OCI-LY1 (cell line): ENCODE data around the gene MLLT3.

ENCODE experiments used
- H2AFZ ChIP-seq: fragments of 200-600 bp; sonication (generic), shearing (Covaris generic); 2 replicates; pipeline ENCODE4 v1.6.0; 2014; ENCODE audit warnings: antibody characterized with exemption, mild to moderate bottlenecking, low read length
- H3F3A ChIP-seq: fragments of 200-600 bp; sonication (generic), shearing (Covaris generic); 2 replicates; pipeline ENCODE4 v1.6.0; 2014; ENCODE audit warnings: mild to moderate bottlenecking, antibody characterized with exemption, low read length, moderate library complexity; ENCODE audit not compliant: insufficient read depth
- H3K27ac ChIP-seq: fragments of 200-600 bp; sonication (generic); 2 replicates; pipeline ENCODE4 v1.5.1; 2014; ENCODE audit warnings: low read length, mixed run types, mild to moderate bottlenecking, low read depth; ENCODE audit not compliant: poor library complexity, severe bottlenecking
- H3K27me3 ChIP-seq: fragments of 200-600 bp; sonication (generic); 2 replicates; pipeline ENCODE4 v1.6.0; 2014; ENCODE audit warnings: antibody characterized with exemption, mild to moderate bottlenecking, low read length, moderate library complexity; ENCODE audit not compliant: insufficient read depth
- H3K36me3 ChIP-seq: fragments of 200-600 bp; sonication (generic); 2 replicates; pipeline ENCODE4 v1.6.1; 2014; ENCODE audit warnings: mild to moderate bottlenecking, antibody characterized with exemption, low read length, moderate library complexity, mixed read lengths; ENCODE audit not compliant: insufficient read depth
- H3K4me1 ChIP-seq: fragments of 200-600 bp; sonication (generic); 2 replicates; pipeline ENCODE4 v1.5.1; 2014; ENCODE audit warnings: mild to moderate bottlenecking, low read length, moderate library complexity; ENCODE audit not compliant: insufficient read depth, severe bottlenecking
- H3K4me2 ChIP-seq: fragments of 200-600 bp; sonication (generic), shearing (Covaris generic); 2 replicates; pipeline ENCODE4 v1.6.1; 2014; ENCODE audit warnings: low read length
- H3K4me3 ChIP-seq: fragments of 200-600 bp; sonication (generic); 2 replicates; pipeline ENCODE4 v1.5.1; 2014; ENCODE audit warnings: low read length, low read depth, mild to moderate bottlenecking, mixed read lengths; ENCODE audit not compliant: poor library complexity, severe bottlenecking
- H3K79me2 ChIP-seq: fragments of 200-600 bp; shearing (Covaris generic); 2 replicates; pipeline ENCODE4 v1.6.1; 2016; ENCODE audit warnings: mixed run types, low read length, mixed read lengths; ENCODE audit not compliant: insufficient read depth
- H3K9ac ChIP-seq: fragments of 200-600 bp; sonication (generic), shearing (Covaris generic); 2 replicates; pipeline ENCODE4 v1.6.1; 2014; ENCODE audit warnings: mild to moderate bottlenecking, low read length, mixed read lengths
- H3K9me2 ChIP-seq: fragments of 200-600 bp; sonication (generic), shearing (Covaris generic); 2 replicates; pipeline ENCODE4 v1.6.1; 2014; ENCODE audit warnings: low read depth, mild to moderate bottlenecking, low read length, mixed read lengths
- H3K9me3 ChIP-seq: fragments of 200-600 bp; shearing (Covaris generic); 2 replicates; pipeline ENCODE4 v1.6.1; 2014; ENCODE audit warnings: low read length, mixed read lengths
- H4K20me1 ChIP-seq: fragments of 200-600 bp; sonication (generic), shearing (Covaris generic); 2 replicates; pipeline ENCODE4 v1.6.0; 2016; ENCODE audit warnings: mild to moderate bottlenecking, low read length; ENCODE audit not compliant: insufficient read depth
- CTCF ChIP-seq: fragments of 200-600 bp; sonication (generic), shearing (Covaris generic); IDR thresholded peaks from 2 replicates; pipeline ENCODE4 v1.5.1; 2017; ENCODE audit warnings: mild to moderate bottlenecking, antibody characterized with exemption, low read length, moderate library complexity, mixed read lengths
- EZH2 ChIP-seq: fragments of 200-600 bp; sonication (generic), shearing (Covaris generic); IDR thresholded peaks from 2 replicates; pipeline ENCODE4 v1.8.0; 2017; ENCODE audit warnings: borderline replicate concordance, mixed run types, mild to moderate bottlenecking, antibody characterized with exemption, low read length, moderate library complexity, mixed read lengths

The MLLT3 gene

GRCh38 chr9:20353524-20353923, 268.8 kb downstream of the MLLT3 start:
- Histone ChIP-seq H4K20me1 (no peaks in the 10 kb centered on the region), H3K9me2 (no peaks in the 10 kb centered on the region), H3K4me3 (no peak overlapping the region), H3K79me2 (no peaks in the 10 kb centered on the region), H3F3A (no peaks in the 10 kb centered on the region), H3K4me2 (no peak overlapping the region), H2AFZ (no peak overlapping the region), H3K4me1 (peaks cover 21% of the 10 kb centered on the region), H3K27ac (no peak overlapping the region), H3K9me3 (no peaks in the 10 kb centered on the region), H3K9ac (no peak overlapping the region), H3K27me3 (no peaks in the 10 kb centered on the region), H3K36me3 (peaks cover 98% of the 10 kb centered on the region)
- TF ChIP-seq EZH2 (no peak), CTCF (no peak)

- no peak overlapping the region for H3K27ac ChIP-seq
- H3K9me2 ChIP-seq: no peaks in the 10 kb centered on the region
- no peaks in the 10 kb centered on the region for H3K79me2 ChIP-seq
- no peaks in the 10 kb centered on the region for H4K20me1 ChIP-seq
- H3K9ac ChIP-seq: no peak overlapping the region
- peaks cover 12% of the 10 kb centered on the region for H3K4me1 ChIP-seq
- no peak overlapping the region for H3K4me3 ChIP-seq
- peaks cover 98% of the 10 kb centered on the region for H3K36me3 ChIP-seq
- no peak overlapping the region for H3K4me2 ChIP-seq
- no peak overlapping the region for H2AFZ ChIP-seq
- no peaks in the 10 kb centered on the region for H3K9me3 ChIP-seq
- no peaks in the 10 kb centered on the region for H3F3A ChIP-seq
- TF ChIP-seq CTCF: no peak
- TF ChIP-seq EZH2: no peak
- H3K27me3 ChIP-seq: no peaks in the 10 kb centered on the region
Observed at GRCh38 chr9:20352591-20352990, 269.7 kb downstream of the MLLT3 start.

GRCh38 chr9:20351715-20352114, 270.6 kb downstream of the MLLT3 start:
- H3K9ac ChIP-seq: no peak overlapping the region
- no peak for TF ChIP-seq CTCF
- TF ChIP-seq EZH2: no peak
- no peak overlapping the region for H3K4me2 ChIP-seq

More at GRCh38 chr9:20351715-20352114, 270.6 kb downstream of the MLLT3 start:
- no peaks in the 10 kb centered on the region for H3K9me3 ChIP-seq
- peaks cover 94% of the 10 kb centered on the region for H3K36me3 ChIP-seq
- H3K27ac ChIP-seq: no peak overlapping the region
- H3K27me3 ChIP-seq: no peaks in the 10 kb centered on the region
- H2AFZ ChIP-seq: no peak overlapping the region
- no peak overlapping the region for H3K4me3 ChIP-seq
- H3F3A ChIP-seq: no peaks in the 10 kb centered on the region
- no peaks in the 10 kb centered on the region for H3K79me2 ChIP-seq
- H3K9me2 ChIP-seq: no peaks in the 10 kb centered on the region
- no peaks in the 10 kb centered on the region for H4K20me1 ChIP-seq
- H3K4me1 ChIP-seq: peaks cover 3% of the 10 kb centered on the region
